CD4-positive, alpha-beta T cell (primary cell): Measurements from ENCODE around the gene SERPINC1. TPM values are rescaled to one million over a fixed set of nuclear protein-coding genes. Genes with fewer than 3 reads are reported as not detected.

ENCODE experiments used
- ATAC-seq: fragments of 200-7000 bp; cut with Tn5 transposase; one replicate; pipeline ENCODE4 v1.10.0; 2022; ENCODE audit warnings: mild to moderate bottlenecking; ENCODE audit not compliant: poor library complexity
- CTCF ChIA-PET: fragments of 350-600 bp; sonication (Branson Sonifier 250); formaldehyde crosslinking; loops from one replicate; lab custom pipeline; 2021; ENCODE audit warnings: antibody characterized with exemption, inconsistent platforms; lab: Charles Lee
- POLR2A ChIA-PET: fragments of 350-600 bp; sonication (Branson Sonifier 250); formaldehyde crosslinking; loops from one replicate; lab custom pipeline; 2021; ENCODE audit warnings: antibody characterized with exemption, inconsistent platforms; lab: Charles Lee
- DNase-seq, 14 experiments: peaks; one replicate each; pipeline ENCODE4 v3.0.0-alpha.2; 2013 to 2020; ENCODE audit warnings: mixed read lengths in 2 of 14
- H3K27ac ChIP-seq, 2 donors: one replicate each; pipeline versions ENCODE4 v1.5.1 to v1.7.0; 2013; ENCODE audit warnings: low read length in 2 of 2, low read depth in 1 of 2, mild to moderate bottlenecking in 1 of 2
- H3K27me3 ChIP-seq, 2 experiments: 1 replicate in 1 of 2; 2 replicates in 1 of 2; pipeline versions ENCODE4 v1.6.1 to v1.7.0; 2013; ENCODE audit warnings: low read length in 2 of 2, control low read depth in 1 of 2, mild to moderate bottlenecking in 1 of 2, moderate library complexity in 1 of 2; ENCODE audit not compliant: insufficient read depth in 2 of 2, control insufficient read depth in 1 of 2
- H3K36me3 ChIP-seq: one replicate; pipeline ENCODE4 v1.6.1; 2013; ENCODE audit warnings: low read length, control low read depth; ENCODE audit not compliant: insufficient read depth
- H3K4me1 ChIP-seq: one replicate; pipeline ENCODE4 v1.6.1; 2013; ENCODE audit warnings: low read length, control low read depth; ENCODE audit not compliant: insufficient read depth
- H3K4me3 ChIP-seq: one replicate; pipeline ENCODE4 v1.5.1; 2013; ENCODE audit warnings: mild to moderate bottlenecking, low read length, moderate library complexity
- H3K9me3 ChIP-seq, 2 experiments: 1 replicate in 1 of 2; 2 replicates in 1 of 2; pipeline versions ENCODE4 v1.6.1 to v1.7.0; 2013; ENCODE audit warnings: low read length in 2 of 2, mild to moderate bottlenecking in 2 of 2, control low read depth in 1 of 2, moderate library complexity in 1 of 2; ENCODE audit not compliant: control insufficient read depth in 1 of 2, insufficient read depth in 1 of 2
- H3K27ac Mint-ChIP-seq: one replicate; pipeline ENCODE4 v1.8.0; 2020; ENCODE audit warnings: mixed read lengths
- H3K27me3 Mint-ChIP-seq: one replicate; pipeline ENCODE4 v1.8.0; 2021; ENCODE audit warnings: mixed read lengths
- H3K36me3 Mint-ChIP-seq: one replicate; pipeline ENCODE4 v1.8.0; 2021; ENCODE audit warnings: low read depth, mixed read lengths
- H3K4me1 Mint-ChIP-seq: one replicate; pipeline ENCODE4 v1.8.0; 2021; ENCODE audit warnings: low read depth, mixed read lengths
- H3K4me3 Mint-ChIP-seq: one replicate; pipeline ENCODE4 v1.8.0; 2020; ENCODE audit warnings: mild to moderate bottlenecking, mixed read lengths
- H3K9me3 Mint-ChIP-seq: one replicate; pipeline ENCODE4 v1.8.0; 2020; ENCODE audit warnings: mixed read lengths
- intact Hi-C, 2 experiments: fragments of 100-400 bp; cut with DNase I in 1 of 2; cut with micrococcal nuclease in 1 of 2; formaldehyde crosslinking; loops; one replicate each; pipeline versions ENCODE4 v1.15.1 to v1.9.0; 2023 to 2025; cut with DNase I, micrococcal nuclease
- total RNA-seq, 174 experiments: library from RNA in 2 of 174; stranded (reverse) in 2 of 174; gene quantifications; one replicate each; pipeline ENCODE4 v1.2.3 and lab custom pipeline; 2021 to 2026
- TF ChIP-seq, protein P1 (sequence below): fragments of 200-600 bp; IDR thresholded peaks from one replicate; pipeline ENCODE4 v1.8.0; 2022; ENCODE audit warnings: antibody characterized with exemption, mild to moderate bottlenecking

The SERPINC1 gene
- total RNA-seq, 2 experiments from 2014 or later: not detected

DNA sequence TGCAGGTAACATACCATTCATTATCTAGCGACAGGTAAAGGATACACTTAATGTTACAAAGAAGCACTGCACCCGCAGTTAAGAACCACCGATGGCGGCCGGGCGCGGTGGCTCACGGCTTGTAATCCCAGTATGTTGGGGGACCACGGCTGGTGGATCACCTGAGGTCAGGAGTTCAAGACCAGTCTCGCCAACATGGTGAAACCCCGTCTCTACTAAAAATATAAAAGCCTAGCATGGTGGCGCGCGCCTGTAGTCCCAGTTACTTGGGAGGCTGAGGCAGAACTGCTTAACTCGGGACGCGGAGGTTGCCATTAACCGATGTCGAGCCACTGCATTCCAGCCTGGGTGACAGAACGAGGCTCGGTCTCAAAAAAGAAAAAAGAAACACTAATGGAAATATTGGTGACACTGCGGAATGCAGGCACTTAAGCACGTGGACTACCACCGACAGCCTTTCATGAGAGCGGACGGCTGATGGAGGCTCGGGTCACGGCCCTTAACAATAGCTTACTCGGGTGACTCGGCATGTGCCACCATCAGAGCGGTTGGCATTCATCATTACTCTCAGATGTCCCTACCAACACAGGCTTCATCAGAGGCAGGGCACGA is 49.9 kb downstream of the SERPINC1 start:
- H3K4me1 Mint-ChIP-seq: peaks cover 81% of the 10 kb centered on the region
- TF ChIP-seq, protein P1, sequence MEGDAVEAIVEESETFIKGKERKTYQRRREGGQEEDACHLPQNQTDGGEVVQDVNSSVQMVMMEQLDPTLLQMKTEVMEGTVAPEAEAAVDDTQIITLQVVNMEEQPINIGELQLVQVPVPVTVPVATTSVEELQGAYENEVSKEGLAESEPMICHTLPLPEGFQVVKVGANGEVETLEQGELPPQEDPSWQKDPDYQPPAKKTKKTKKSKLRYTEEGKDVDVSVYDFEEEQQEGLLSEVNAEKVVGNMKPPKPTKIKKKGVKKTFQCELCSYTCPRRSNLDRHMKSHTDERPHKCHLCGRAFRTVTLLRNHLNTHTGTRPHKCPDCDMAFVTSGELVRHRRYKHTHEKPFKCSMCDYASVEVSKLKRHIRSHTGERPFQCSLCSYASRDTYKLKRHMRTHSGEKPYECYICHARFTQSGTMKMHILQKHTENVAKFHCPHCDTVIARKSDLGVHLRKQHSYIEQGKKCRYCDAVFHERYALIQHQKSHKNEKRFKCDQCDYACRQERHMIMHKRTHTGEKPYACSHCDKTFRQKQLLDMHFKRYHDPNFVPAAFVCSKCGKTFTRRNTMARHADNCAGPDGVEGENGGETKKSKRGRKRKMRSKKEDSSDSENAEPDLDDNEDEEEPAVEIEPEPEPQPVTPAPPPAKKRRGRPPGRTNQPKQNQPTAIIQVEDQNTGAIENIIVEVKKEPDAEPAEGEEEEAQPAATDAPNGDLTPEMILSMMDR: no peak

GRCh38 chr1:173866413-173867115 is 50.6 kb downstream of the SERPINC1 start:
- H3K4me3 ChIP-seq: peak overlapping the region; percentile 90
- TF ChIP-seq, protein P1: no peak
- ATAC-seq (no peak), DNase-seq (peak in 1 of 14 experiments; percentile 13)
- peak overlapping the region; percentile 96 for H3K27ac ChIP-seq
- Mint-ChIP-seq H3K27ac (peak overlapping the region; percentile 95), H3K36me3 (peaks cover 85% of the 10 kb centered on the region), H3K27me3 (no peaks in the 10 kb centered on the region), H3K9me3 (no peaks in the 10 kb centered on the region), H3K4me1 (peaks cover 77% of the 10 kb centered on the region), H3K4me3 (peak overlapping the region; percentile 93)
- intact Hi-C loops: loop anchor here (2.0 to 5.0 kb wide), 4 partner anchors 154 to 1131 kb away; partner anchors contain the start of genes CACYBP (in 1 of the 2), KLHL20 (in 1 of the 2) and PRDX6 (in 1 of the 2)
- ChIA-PET POLR2A (interaction anchor here (1.2 to 7.9 kb wide), 5 partner anchors 14 to 1133 kb away, joined by 4 to 96 read pairs (median 7); partner anchors contain the start of genes CACYBP, CENPL, DARS2 and RC3H1), CTCF (no interaction called here)
- no peaks in the 10 kb centered on the region for H3K9me3 ChIP-seq
- peaks cover 54% of the 10 kb centered on the region for H3K4me1 ChIP-seq
- peaks cover 54% of the 10 kb centered on the region for H3K36me3 ChIP-seq
- H3K27me3 ChIP-seq: no peaks in the 10 kb centered on the region

More for the DNA sequence above, 49.9 kb downstream of the SERPINC1 start:
- Mint-ChIP-seq H3K27me3 (no peaks in the 10 kb centered on the region), H3K27ac (peak overlapping the region; percentile 95), H3K36me3 (peaks cover 82% of the 10 kb centered on the region), H3K4me3 (peak overlapping the region; percentile 93), H3K9me3 (no peaks in the 10 kb centered on the region)
- Histone ChIP-seq H3K36me3 (peaks cover 49% of the 10 kb centered on the region), H3K27me3 (no peaks in the 10 kb centered on the region), H3K4me3 (peak overlapping the region; percentile 90), H3K27ac (peak overlapping the region; percentile 96), H3K4me1 (peaks cover 56% of the 10 kb centered on the region), H3K9me3 (no peaks in the 10 kb centered on the region)
- DNase-seq: peak in 5 of 14 experiments; percentile 3 to 59 (median 5)
- ChIA-PET CTCF (no interaction called here), POLR2A (interaction anchor here (1.0 to 7.9 kb wide), 14 partner anchors 11 to 1335 kb away, joined by 3 to 96 read pairs (median 7); partner anchors contain the start of genes CACYBP, CENPL, DARS2 and KLHL20)
- ATAC-seq: no peak
- intact Hi-C loops: loop anchor here (2.0 to 5.0 kb wide), 4 partner anchors 154 to 1130 kb away; partner anchors contain the start of genes CACYBP (in 1 of the 2), KLHL20 (in 1 of the 2) and PRDX6 (in 1 of the 2)

- H3K36me3 ChIP-seq: peaks cover 54% of the 10 kb centered on the region
- TF ChIP-seq, protein P1: no peak
- H3K27ac ChIP-seq: peak overlapping the region in 1 of 2 donors; percentile 96
- Mint-ChIP-seq H3K4me3 (peak overlapping the region; percentile 93), H3K9me3 (no peaks in the 10 kb centered on the region), H3K27me3 (no peaks in the 10 kb centered on the region), H3K27ac (peak overlapping the region; percentile 95), H3K36me3 (peaks cover 76% of the 10 kb centered on the region), H3K4me1 (peaks cover 68% of the 10 kb centered on the region)
- intact Hi-C loops: loop anchor here (2.0 to 5.0 kb wide), 4 partner anchors 153 to 1132 kb away; partner anchors contain the start of genes CACYBP (in 1 of the 2), KLHL20 (in 1 of the 2) and PRDX6 (in 1 of the 2)
- H3K27me3 ChIP-seq: no peaks in the 10 kb centered on the region
- ChIA-PET CTCF (no interaction called here), POLR2A (interaction anchor here (0.9 to 7.9 kb wide), 6 partner anchors 13 to 1134 kb away, joined by 3 to 96 read pairs (median 4); partner anchors contain the start of genes CACYBP, CENPL, DARS2 and RC3H1)
- ATAC-seq (no peak), DNase-seq (no peak)
- H3K9me3 ChIP-seq: no peaks in the 10 kb centered on the region
- H3K4me1 ChIP-seq: peaks cover 46% of the 10 kb centered on the region
- H3K4me3 ChIP-seq: peak overlapping the region; percentile 90
These were observed 51.5 kb downstream of the SERPINC1 start for GRCh38 chr1:173865468-173866164.
